GM12878 (cell line): ENCODE results near the gene KLK3. TPM values are rescaled to one million over a fixed set of nuclear protein-coding genes. Genes with fewer than 3 reads are reported as not detected.

Experiments used
- ATAC-seq: fragments of 200-7000 bp; cut with Tn5 transposase; 3 replicates; pipeline ENCODE4 v1.9.1; 2020; ENCODE audit warnings: mild to moderate bottlenecking, moderate library complexity
- BruUV-seq: library from RNA; stranded (reverse); fragments of 400-500 nt; replicated peaks from 2 replicates; lab custom pipeline; 2021; lab: Mats Ljungman, UMichigan
- CTCF ChIA-PET: fragments of 300-600 bp; sonication (Branson Sonifier 250); formaldehyde crosslinking; extraction: SDS; loops from one replicate; lab custom pipeline; 2021; ENCODE audit warnings: inconsistent platforms; lab: Yijun Ruan, JAX
- POLR2A ChIA-PET: fragments of 350-600 bp; formaldehyde crosslinking; extraction: SDS; loops from one replicate; lab custom pipeline; 2021; ENCODE audit warnings: inconsistent platforms; lab: Charles Lee
- RAD21 ChIA-PET: fragments of 300-600 bp; sonication (Branson Sonifier 250); formaldehyde crosslinking; loops from one replicate; lab custom pipeline; 2023; ENCODE audit warnings: antibody characterized with exemption; ENCODE audit not compliant: unreplicated experiment; lab: Charles Lee
- SMC1A ChIA-PET: fragments of 300-600 bp; sonication (Branson Sonifier 250); formaldehyde crosslinking; loops from one replicate; lab custom pipeline; 2023; ENCODE audit not compliant: unreplicated experiment, uncharacterized antibody; lab: Charles Lee
- DNase-seq: peaks from one replicate; pipeline ENCODE4 v3.0.0-alpha.2; 2011; ENCODE audit warnings: low read depth, low spot score
- FAIRE-seq: peaks from 3 replicates; lab custom pipeline; 2011; peaks lifted over from hg19 to GRCh38; lab: Jason Lieb, UNC
- H2AFZ ChIP-seq: 2 replicates; pipeline ENCODE4 v1.6.0; 2011; ENCODE audit warnings: low read depth, low read length, control low read depth; ENCODE audit not compliant: control insufficient read depth
- H3K27ac ChIP-seq: 2 replicates; pipeline ENCODE4 v1.5.1; 2011; ENCODE audit warnings: control low read depth; ENCODE audit not compliant: control insufficient read depth, insufficient read depth
- H3K27me3 ChIP-seq, 2 experiments: replicated peaks in 1 of 2; 2 replicates each; pipeline versions ENCODE4 v1.6.0 to v1.6.1; 2011; ENCODE audit warnings: low read length in 1 of 2; ENCODE audit not compliant: control insufficient read depth in 2 of 2, insufficient read depth in 2 of 2
- H3K36me3 ChIP-seq, 2 experiments: 2 replicates each; pipeline ENCODE4 v1.5.1; 2011; ENCODE audit warnings: low read length in 1 of 2; ENCODE audit not compliant: control insufficient read depth in 2 of 2, insufficient read depth in 2 of 2
- H3K4me1 ChIP-seq: 2 replicates; pipeline ENCODE4 v1.6.1; 2011; ENCODE audit warnings: mild to moderate bottlenecking, low read length, moderate library complexity, mixed read lengths; ENCODE audit not compliant: control insufficient read depth, insufficient read depth
- H3K4me2 ChIP-seq: 2 replicates; pipeline ENCODE4 v1.6.0; 2011; ENCODE audit warnings: control low read depth; ENCODE audit not compliant: control insufficient read depth, insufficient read depth
- H3K4me3 ChIP-seq: fragments of 200-600 bp; sonication (generic); 2 replicates; pipeline ENCODE4 v1.5.1; 2016
- H3K79me2 ChIP-seq: 2 replicates; pipeline ENCODE4 v1.6.0; 2011; ENCODE audit warnings: low read length; ENCODE audit not compliant: control insufficient read depth, insufficient read depth
- H3K9ac ChIP-seq: 2 replicates; pipeline ENCODE4 v1.8.0; 2011; ENCODE audit warnings: low read length, control low read depth, mixed read lengths; ENCODE audit not compliant: control insufficient read depth, insufficient read depth
- H3K9me3 ChIP-seq: replicated peaks from 3 replicates; pipeline ENCODE4 v1.5.1; 2011; ENCODE audit warnings: mild to moderate bottlenecking, low read length; ENCODE audit not compliant: control insufficient read depth, insufficient read depth
- H4K20me1 ChIP-seq: 2 replicates; pipeline ENCODE4 v1.6.0; 2011; ENCODE audit not compliant: control insufficient read depth, insufficient read depth
- CBFB ChIP-seq: IDR thresholded peaks from 2 replicates; pipeline ENCODE4 v1.6.1; 2016; ENCODE audit warnings: antibody characterized with exemption, low read depth
- FOXK2 ChIP-seq: fragments of 450-650 bp; IDR thresholded peaks from 2 replicates; pipeline ENCODE4 v1.6.1; 2017; ENCODE audit warnings: mild to moderate bottlenecking, moderate library complexity
- HDAC6 ChIP-seq: fragments of 200-600 bp; sonication (generic); IDR thresholded peaks from one replicate; pipeline ENCODE4 v1.8.0; 2017; ENCODE audit warnings: antibody characterized with exemption; ENCODE audit not compliant: unreplicated experiment
- KLF5 ChIP-seq: fragments of 450-650 bp; IDR thresholded peaks from 2 replicates; pipeline ENCODE4 v1.6.1; 2014; ENCODE audit warnings: mild to moderate bottlenecking; ENCODE audit not compliant: partially characterized antibody
- ZZZ3 ChIP-seq: IDR thresholded peaks from 2 replicates; pipeline ENCODE4 v1.6.1; 2011; ENCODE audit warnings: low read depth; ENCODE audit not compliant: control insufficient read depth, insufficient read length
- WGBS: methylation state at CpG from one replicate; pipeline ENCODE4 v1.1.6; 2016; ENCODE audit warnings: low lambda C conversion rate; ENCODE audit not compliant: insufficient replicate concordance, insufficient coverage; ENCODE audit errors: missing lambda C conversion rate; 5-methylcytosine and 5-hydroxymethylcytosine counted together
- in situ Hi-C: fragments of 300-500 bp; cut with MboI; formaldehyde crosslinking; loops from 9 replicates; pipeline ENCODE4 v1.14.3; 2018; ENCODE audit warnings: mixed read lengths
- intact Hi-C: fragments of 100-400 bp; cut with micrococcal nuclease; formaldehyde crosslinking; loops from one replicate; pipeline ENCODE4 v1.14.2; 2022; ENCODE audit not compliant: unreplicated experiment
- polyA plus RNA-seq, 11 experiments: library from polyadenylated mRNA; depleted of rRNA in 4 of 11; unstranded in 6 of 11; stranded (reverse) in 5 of 11; fragments of >200 nt; fragmentation: Nextera tagmentation in 4 of 11; fragmentation: Illumina TruSeq in 1 of 11; extraction: Ambion mirVana in 4 of 11; extraction: Trizol in 1 of 11; gene quantifications; 1 replicate in 1 of 11; 2 replicates in 10 of 11; pipeline versions ENCODE4 v1.2.1 to v1.2.3, GENCODE V29; 2011 to 2016; ENCODE audit warnings: inconsistent platforms in 2 of 11, missing spikeins in 2 of 11, low read depth in 1 of 11
- total RNA-seq, 4 experiments: library from RNA; depleted of rRNA in 3 of 4; stranded (reverse); fragments of >200 nt in 3 of 4; fragmentation: Illumina TruSeq in 1 of 4; extraction: Trizol in 1 of 4; gene quantifications; 2 replicates each; pipeline versions ENCODE4 v1.2.1 to v1.2.3, GENCODE V29; 2013 to 2021
- TF ChIP-seq, protein P1 (sequence below): fragments of 450-650 bp; IDR thresholded peaks from 2 replicates; pipeline ENCODE4 v1.6.1; 2018; ENCODE audit warnings: borderline replicate concordance, mild to moderate bottlenecking; ENCODE audit not compliant: partially characterized antibody

The KLK3 gene
- total and polyA plus RNA-seq, 10 of the 15 experiments (the other 5 are each of a cell fraction or from before 2014, with no cell fraction given): 0.31 TPM; not detected in 9

DNA sequence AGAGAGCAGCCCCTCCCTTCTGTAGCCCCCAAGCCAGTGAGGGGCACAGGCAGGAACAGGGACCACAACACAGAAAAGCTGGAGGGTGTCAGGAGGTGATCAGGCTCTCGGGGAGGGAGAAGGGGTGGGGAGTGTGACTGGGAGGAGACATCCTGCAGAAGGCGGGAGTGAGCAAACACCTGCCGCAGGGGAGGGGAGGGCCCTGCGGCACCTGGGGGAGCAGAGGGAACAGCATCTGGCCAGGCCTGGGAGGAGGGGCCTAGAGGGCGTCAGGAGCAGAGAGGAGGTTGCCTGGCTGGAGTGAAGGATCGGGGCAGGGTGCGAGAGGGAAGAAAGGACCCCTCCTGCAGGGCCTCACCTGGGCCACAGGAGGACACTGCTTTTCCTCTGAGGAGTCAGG lies 4.2 kb downstream of the KLK3 start:
- BruUV-seq: no TSS peak
- no peaks in the 10 kb centered on the region; a peak in 3 of 4 replicates for H3K27me3 ChIP-seq
- TF ChIP-seq ZZZ3 (no peak), CBFB (no peak), HDAC6 (no peak), FOXK2 (no peak), KLF5 (no peak)
- TF ChIP-seq, protein P1, sequence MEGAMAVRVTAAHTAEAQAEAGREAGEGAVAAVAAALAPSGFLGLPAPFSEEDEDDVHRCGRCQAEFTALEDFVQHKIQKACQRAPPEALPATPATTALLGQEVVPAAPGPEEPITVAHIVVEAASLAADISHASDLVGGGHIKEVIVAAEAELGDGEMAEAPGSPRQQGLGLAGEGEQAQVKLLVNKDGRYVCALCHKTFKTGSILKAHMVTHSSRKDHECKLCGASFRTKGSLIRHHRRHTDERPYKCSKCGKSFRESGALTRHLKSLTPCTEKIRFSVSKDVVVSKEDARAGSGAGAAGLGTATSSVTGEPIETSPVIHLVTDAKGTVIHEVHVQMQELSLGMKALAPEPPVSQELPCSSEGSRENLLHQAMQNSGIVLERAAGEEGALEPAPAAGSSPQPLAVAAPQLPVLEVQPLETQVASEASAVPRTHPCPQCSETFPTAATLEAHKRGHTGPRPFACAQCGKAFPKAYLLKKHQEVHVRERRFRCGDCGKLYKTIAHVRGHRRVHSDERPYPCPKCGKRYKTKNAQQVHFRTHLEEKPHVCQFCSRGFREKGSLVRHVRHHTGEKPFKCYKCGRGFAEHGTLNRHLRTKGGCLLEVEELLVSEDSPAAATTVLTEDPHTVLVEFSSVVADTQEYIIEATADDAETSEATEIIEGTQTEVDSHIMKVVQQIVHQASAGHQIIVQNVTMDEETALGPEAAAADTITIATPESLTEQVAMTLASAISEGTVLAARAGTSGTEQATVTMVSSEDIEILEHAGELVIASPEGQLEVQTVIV: no peak
- H3K9me3 ChIP-seq: peaks cover 3% of the 10 kb centered on the region; the same call in 1 of the 3 replicates
- H3K27ac ChIP-seq: no peak overlapping the region
- no peak for ATAC-seq
- SMC1A ChIA-PET: interaction anchor here (0.6 kb wide), 1 partner anchor 540 kb away, joined by 3 read pairs; no protein-coding TSS in a partner anchor
- intact Hi-C loops: no loop called here
- 14% methylated on average over 7 of the region's 7 CpGs for WGBS
- no peak overlapping the region for H3K9ac ChIP-seq
- RAD21 ChIA-PET: no interaction called here
- no peak for FAIRE-seq
- POLR2A ChIA-PET: no interaction called here
- H3K4me1 ChIP-seq: 0 out of 2 replicates have a peak, but pooled peaks cover 3% of the 10 kb centered on the region
- H4K20me1 ChIP-seq: no peaks in the 10 kb centered on the region
- H3K4me2 ChIP-seq: no peak overlapping the region
- DNase-seq: no peak
- in situ Hi-C loops: no loop called here
- no peaks in the 10 kb centered on the region for H3K79me2 ChIP-seq
- no peak overlapping the region for H2AFZ ChIP-seq
- CTCF ChIA-PET: no interaction called here
- H3K4me3 ChIP-seq: no peak overlapping the region
- no peaks in the 10 kb centered on the region for H3K36me3 ChIP-seq
